HEK293 (cell line): ENCODE measurements around the gene SMC3.

ENCODE experiments used
- EGR2 ChIP-seq: fragments of 450-650 bp; formaldehyde crosslinking; IDR thresholded peaks from 2 replicates; pipeline ENCODE4 v1.5.1; 2016; ENCODE audit warnings: low read depth, missing biosample characterization, missing genetic modification characterization
- HOXA7 ChIP-seq: sonication (generic); formaldehyde crosslinking; IDR thresholded peaks from 2 replicates; pipeline ENCODE4 v1.8.1; 2022; ENCODE audit warnings: missing genetic modification reagents, borderline replicate concordance
- KLF1 ChIP-seq: fragments of 450-650 bp; formaldehyde crosslinking; IDR thresholded peaks from 2 replicates; pipeline ENCODE4 v1.5.1; 2016; ENCODE audit warnings: missing biosample characterization, missing genetic modification characterization
- OSR2 ChIP-seq: fragments of 450-650 bp; formaldehyde crosslinking; IDR thresholded peaks from 2 replicates; pipeline ENCODE4 v1.5.1; 2016; ENCODE audit warnings: missing biosample characterization, missing genetic modification characterization
- PRDM1 ChIP-seq: fragments of 450-650 bp; formaldehyde crosslinking; IDR thresholded peaks from 2 replicates; pipeline ENCODE4; 2016; ENCODE audit warnings: missing biosample characterization, missing genetic modification characterization
- TRIM28 ChIP-seq: IDR thresholded peaks from 2 replicates; pipeline ENCODE4 v1.6.1; 2011; ENCODE audit warnings: low read length, control low read depth, borderline replicate concordance
- ZBTB17 ChIP-seq: fragments of 450-650 bp; formaldehyde crosslinking; IDR thresholded peaks from 2 replicates; pipeline ENCODE4 v1.5.1; 2016; ENCODE audit warnings: missing biosample characterization, missing genetic modification characterization
- ZIC2 ChIP-seq: fragments of 450-650 bp; formaldehyde crosslinking; IDR thresholded peaks from 2 replicates; pipeline ENCODE4 v1.5.1; 2016; ENCODE audit warnings: missing biosample characterization, missing genetic modification characterization
- ZNF112 ChIP-seq: fragments of 450-650 bp; formaldehyde crosslinking; IDR thresholded peaks from 2 replicates; pipeline ENCODE4 v1.5.0; 2017; ENCODE audit warnings: missing biosample characterization, missing genetic modification characterization
- ZNF114 ChIP-seq: fragments of 450-650 bp; formaldehyde crosslinking; IDR thresholded peaks from 2 replicates; pipeline ENCODE4 v1.5.0; 2017; ENCODE audit warnings: missing biosample characterization, missing genetic modification characterization
- ZNF169 ChIP-seq: fragments of 450-650 bp; formaldehyde crosslinking; IDR thresholded peaks from 2 replicates; pipeline ENCODE4 v1.5.1; 2016; ENCODE audit warnings: missing biosample characterization, missing genetic modification characterization
- ZNF184 ChIP-seq: fragments of 450-650 bp; IDR thresholded peaks from 2 replicates; pipeline ENCODE4 v1.5.1; 2018; ENCODE audit warnings: missing biosample characterization, mild to moderate bottlenecking, missing genetic modification characterization
- ZNF335 ChIP-seq: fragments of 450-650 bp; formaldehyde crosslinking; conservative IDR thresholded peaks from 2 replicates; pipeline ENCODE4 v1.5.1; 2016; ENCODE audit warnings: missing biosample characterization, missing genetic modification characterization
- ZNF350 ChIP-seq: fragments of 450-650 bp; formaldehyde crosslinking; IDR thresholded peaks from 2 replicates; pipeline ENCODE4 v1.5.0; 2017; ENCODE audit warnings: missing biosample characterization, mild to moderate bottlenecking, missing genetic modification characterization
- ZNF548 ChIP-seq: fragments of 450-650 bp; formaldehyde crosslinking; IDR thresholded peaks from 2 replicates; pipeline ENCODE4 v1.5.1; 2016; ENCODE audit warnings: missing biosample characterization, missing genetic modification characterization
- ZNF561 ChIP-seq: fragments of 450-650 bp; IDR thresholded peaks from 2 replicates; pipeline ENCODE4 v1.5.1; 2018; ENCODE audit warnings: missing biosample characterization, missing genetic modification characterization, borderline replicate concordance
- ZNF600 ChIP-seq: fragments of 450-650 bp; formaldehyde crosslinking; IDR thresholded peaks from 2 replicates; pipeline ENCODE4 v1.5.1; 2016; ENCODE audit warnings: missing biosample characterization, missing genetic modification characterization
- ZNF621 ChIP-seq: fragments of 450-650 bp; formaldehyde crosslinking; IDR thresholded peaks from 2 replicates; pipeline ENCODE4 v1.5.1; 2017; ENCODE audit warnings: missing biosample characterization, missing genetic modification characterization
- ZNF747 ChIP-seq: fragments of 450-650 bp; formaldehyde crosslinking; IDR thresholded peaks from 2 replicates; pipeline ENCODE4 v1.5.1; 2016; ENCODE audit warnings: missing biosample characterization, missing genetic modification characterization
- ZXDB ChIP-seq: fragments of 450-650 bp; formaldehyde crosslinking; IDR thresholded peaks from 2 replicates; pipeline ENCODE4 v1.5.1; 2016; ENCODE audit warnings: missing biosample characterization, missing genetic modification characterization
- TF ChIP-seq, protein P1 (sequence below): fragments of 450-650 bp; formaldehyde crosslinking; IDR thresholded peaks from 2 replicates; pipeline ENCODE4 v1.5.1; 2016; ENCODE audit warnings: missing biosample characterization, missing genetic modification characterization
- TF ChIP-seq, protein P2 (sequence below): fragments of 450-650 bp; formaldehyde crosslinking; IDR thresholded peaks from 2 replicates; pipeline ENCODE4 v1.5.1; 2016; ENCODE audit warnings: missing biosample characterization, missing genetic modification characterization, low read depth
- TF ChIP-seq, protein P3 (sequence below): fragments of 450-650 bp; formaldehyde crosslinking; IDR thresholded peaks from 2 replicates; pipeline ENCODE4 v1.5.1; 2017; ENCODE audit warnings: missing biosample characterization, mild to moderate bottlenecking, missing genetic modification characterization, moderate library complexity
- TF ChIP-seq, protein P4 (sequence below): fragments of 450-650 bp; IDR thresholded peaks from 2 replicates; pipeline ENCODE4 v1.5.1; 2018; ENCODE audit warnings: missing biosample characterization, missing genetic modification characterization
- TF ChIP-seq, protein P5 (sequence below): fragments of 450-650 bp; formaldehyde crosslinking; IDR thresholded peaks from 2 replicates; pipeline ENCODE4 v1.5.1; 2016; ENCODE audit warnings: missing biosample characterization, missing genetic modification characterization

Gene SMC3

DNA sequence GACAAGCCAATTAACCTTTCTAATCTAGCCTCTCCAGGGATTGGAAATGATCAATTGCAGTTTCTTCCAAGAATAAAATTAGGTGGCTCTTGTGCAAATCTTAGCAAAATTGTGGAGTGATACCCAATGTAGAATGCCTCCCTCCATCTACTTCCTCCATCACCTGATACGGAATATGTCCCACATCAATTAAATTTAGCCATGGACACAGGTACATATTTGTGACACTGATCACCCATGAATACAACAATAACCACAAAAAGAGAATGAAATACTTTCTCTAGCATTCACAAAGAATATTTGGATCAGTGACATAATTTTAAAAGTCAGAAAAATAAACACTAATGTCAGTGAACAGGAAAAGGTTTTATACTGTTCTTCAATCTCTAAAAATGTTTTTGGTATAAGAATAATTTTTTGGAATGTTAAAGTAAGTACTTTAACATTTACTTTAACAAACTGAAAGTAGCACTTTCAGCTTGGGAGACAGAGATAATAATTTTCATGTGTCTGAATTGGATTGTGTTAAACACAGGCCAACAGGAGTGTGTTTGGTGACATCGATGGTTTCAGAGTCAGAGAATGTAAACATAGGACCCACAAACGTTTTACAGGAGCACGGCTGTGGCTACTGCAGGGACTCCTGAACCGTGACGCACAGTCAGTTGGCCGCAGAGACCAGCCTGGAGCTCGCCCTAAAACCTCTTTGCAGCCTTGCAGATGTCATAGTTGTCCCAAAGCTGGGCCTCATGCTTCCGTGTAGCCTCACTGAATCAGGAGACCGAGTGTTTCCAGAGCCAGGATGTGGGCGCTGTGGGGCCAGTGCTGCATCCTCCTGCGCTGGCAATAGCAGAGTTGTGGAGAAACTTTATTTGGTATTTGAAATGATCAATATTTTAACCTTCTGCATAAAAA is 83.8 kb downstream of the SMC3 start (continued):
- TF ChIP-seq, protein P1, sequence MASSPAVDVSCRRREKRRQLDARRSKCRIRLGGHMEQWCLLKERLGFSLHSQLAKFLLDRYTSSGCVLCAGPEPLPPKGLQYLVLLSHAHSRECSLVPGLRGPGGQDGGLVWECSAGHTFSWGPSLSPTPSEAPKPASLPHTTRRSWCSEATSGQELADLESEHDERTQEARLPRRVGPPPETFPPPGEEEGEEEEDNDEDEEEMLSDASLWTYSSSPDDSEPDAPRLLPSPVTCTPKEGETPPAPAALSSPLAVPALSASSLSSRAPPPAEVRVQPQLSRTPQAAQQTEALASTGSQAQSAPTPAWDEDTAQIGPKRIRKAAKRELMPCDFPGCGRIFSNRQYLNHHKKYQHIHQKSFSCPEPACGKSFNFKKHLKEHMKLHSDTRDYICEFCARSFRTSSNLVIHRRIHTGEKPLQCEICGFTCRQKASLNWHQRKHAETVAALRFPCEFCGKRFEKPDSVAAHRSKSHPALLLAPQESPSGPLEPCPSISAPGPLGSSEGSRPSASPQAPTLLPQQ, result peak; percentile 83
- TF ChIP-seq ZNF112, result no peak
- TF ChIP-seq, protein P2, sequence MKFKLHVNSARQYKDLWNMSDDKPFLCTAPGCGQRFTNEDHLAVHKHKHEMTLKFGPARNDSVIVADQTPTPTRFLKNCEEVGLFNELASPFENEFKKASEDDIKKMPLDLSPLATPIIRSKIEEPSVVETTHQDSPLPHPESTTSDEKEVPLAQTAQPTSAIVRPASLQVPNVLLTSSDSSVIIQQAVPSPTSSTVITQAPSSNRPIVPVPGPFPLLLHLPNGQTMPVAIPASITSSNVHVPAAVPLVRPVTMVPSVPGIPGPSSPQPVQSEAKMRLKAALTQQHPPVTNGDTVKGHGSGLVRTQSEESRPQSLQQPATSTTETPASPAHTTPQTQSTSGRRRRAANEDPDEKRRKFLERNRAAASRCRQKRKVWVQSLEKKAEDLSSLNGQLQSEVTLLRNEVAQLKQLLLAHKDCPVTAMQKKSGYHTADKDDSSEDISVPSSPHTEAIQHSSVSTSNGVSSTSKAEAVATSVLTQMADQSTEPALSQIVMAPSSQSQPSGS (tag by site-specific recombination), result peak; percentile 21; the same call in 1 of the 2 replicates
- TF ChIP-seq, protein P3, sequence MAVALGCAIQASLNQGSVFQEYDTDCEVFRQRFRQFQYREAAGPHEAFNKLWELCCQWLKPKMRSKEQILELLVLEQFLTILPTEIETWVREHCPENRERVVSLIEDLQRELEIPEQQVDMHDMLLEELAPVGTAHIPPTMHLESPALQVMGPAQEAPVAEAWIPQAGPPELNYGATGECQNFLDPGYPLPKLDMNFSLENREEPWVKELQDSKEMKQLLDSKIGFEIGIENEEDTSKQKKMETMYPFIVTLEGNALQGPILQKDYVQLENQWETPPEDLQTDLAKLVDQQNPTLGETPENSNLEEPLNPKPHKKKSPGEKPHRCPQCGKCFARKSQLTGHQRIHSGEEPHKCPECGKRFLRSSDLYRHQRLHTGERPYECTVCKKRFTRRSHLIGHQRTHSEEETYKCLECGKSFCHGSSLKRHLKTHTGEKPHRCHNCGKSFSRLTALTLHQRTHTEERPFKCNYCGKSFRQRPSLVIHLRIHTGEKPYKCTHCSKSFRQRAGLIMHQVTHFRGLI (tag by site-specific recombination), result peak; percentile 88
- TF ChIP-seq, protein P4, sequence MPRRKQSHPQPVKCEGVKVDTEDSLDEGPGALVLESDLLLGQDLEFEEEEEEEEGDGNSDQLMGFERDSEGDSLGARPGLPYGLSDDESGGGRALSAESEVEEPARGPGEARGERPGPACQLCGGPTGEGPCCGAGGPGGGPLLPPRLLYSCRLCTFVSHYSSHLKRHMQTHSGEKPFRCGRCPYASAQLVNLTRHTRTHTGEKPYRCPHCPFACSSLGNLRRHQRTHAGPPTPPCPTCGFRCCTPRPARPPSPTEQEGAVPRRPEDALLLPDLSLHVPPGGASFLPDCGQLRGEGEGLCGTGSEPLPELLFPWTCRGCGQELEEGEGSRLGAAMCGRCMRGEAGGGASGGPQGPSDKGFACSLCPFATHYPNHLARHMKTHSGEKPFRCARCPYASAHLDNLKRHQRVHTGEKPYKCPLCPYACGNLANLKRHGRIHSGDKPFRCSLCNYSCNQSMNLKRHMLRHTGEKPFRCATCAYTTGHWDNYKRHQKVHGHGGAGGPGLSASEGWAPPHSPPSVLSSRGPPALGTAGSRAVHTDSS (tag by site-specific recombination), result no peak
- peak; percentile 22; the same call in 1 of the 2 replicates for TF ChIP-seq ZXDB
- no peak for TF ChIP-seq EGR2 (tag by site-specific recombination)
- no peak for TF ChIP-seq ZIC2 (tag by site-specific recombination)
- TF ChIP-seq ZNF184 (tag by site-specific recombination), result no peak
- TF ChIP-seq ZNF600, result peak; percentile 71
- no peak for TF ChIP-seq ZNF350
- no peak for TF ChIP-seq ZNF561
- peak; percentile 42; the same call in 1 of the 2 replicates for TF ChIP-seq ZNF335 (tag by site-specific recombination)
- no peak for TF ChIP-seq ZNF169 (tag by site-specific recombination)
- no peak for TF ChIP-seq ZNF747 (tag by site-specific recombination)
- TF ChIP-seq TRIM28, result peak; percentile 91
- peak; percentile 72; the same call in 1 of the 2 replicates for TF ChIP-seq ZNF548 (tag by site-specific recombination)
- TF ChIP-seq PRDM1 (tag by site-specific recombination), result peak; percentile 67
- no peak for TF ChIP-seq ZNF621 (tag by site-specific recombination)
- no peak for TF ChIP-seq ZNF114
- TF ChIP-seq KLF1 (tag by site-specific recombination), result no peak
- TF ChIP-seq HOXA7, result no peak
- peak; percentile 100 for TF ChIP-seq OSR2 (tag by site-specific recombination)
- peak; percentile 90 for TF ChIP-seq ZBTB17 (tag by site-specific recombination)
- TF ChIP-seq, protein P5, sequence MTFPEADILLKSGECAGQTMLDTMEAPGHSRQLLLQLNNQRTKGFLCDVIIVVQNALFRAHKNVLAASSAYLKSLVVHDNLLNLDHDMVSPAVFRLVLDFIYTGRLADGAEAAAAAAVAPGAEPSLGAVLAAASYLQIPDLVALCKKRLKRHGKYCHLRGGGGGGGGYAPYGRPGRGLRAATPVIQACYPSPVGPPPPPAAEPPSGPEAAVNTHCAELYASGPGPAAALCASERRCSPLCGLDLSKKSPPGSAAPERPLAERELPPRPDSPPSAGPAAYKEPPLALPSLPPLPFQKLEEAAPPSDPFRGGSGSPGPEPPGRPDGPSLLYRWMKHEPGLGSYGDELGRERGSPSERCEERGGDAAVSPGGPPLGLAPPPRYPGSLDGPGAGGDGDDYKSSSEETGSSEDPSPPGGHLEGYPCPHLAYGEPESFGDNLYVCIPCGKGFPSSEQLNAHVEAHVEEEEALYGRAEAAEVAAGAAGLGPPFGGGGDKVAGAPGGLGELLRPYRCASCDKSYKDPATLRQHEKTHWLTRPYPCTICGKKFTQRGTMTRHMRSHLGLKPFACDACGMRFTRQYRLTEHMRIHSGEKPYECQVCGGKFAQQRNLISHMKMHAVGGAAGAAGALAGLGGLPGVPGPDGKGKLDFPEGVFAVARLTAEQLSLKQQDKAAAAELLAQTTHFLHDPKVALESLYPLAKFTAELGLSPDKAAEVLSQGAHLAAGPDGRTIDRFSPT (tag by site-specific recombination), result no peak
